Stimulated activated naive CD8-positive, alpha-beta T cell treated with anti-CD3 and anti-CD28 coated beads, Interleukin-15, Interleukin-2, amounts not matched to agents 100 U/mL and 50 U/mL, for 24 hours (primary cell): ENCODE data around the gene NAV2.

Experiments used
- ATAC-seq: fragments of 150-1000 bp; cut with Tn5 transposase; one replicate; pipeline ENCODE4 v1.10.0; 2021
- DNase-seq: peaks from one replicate; pipeline ENCODE4 v3.0.0; 2021

NAV2 gene

DNA sequence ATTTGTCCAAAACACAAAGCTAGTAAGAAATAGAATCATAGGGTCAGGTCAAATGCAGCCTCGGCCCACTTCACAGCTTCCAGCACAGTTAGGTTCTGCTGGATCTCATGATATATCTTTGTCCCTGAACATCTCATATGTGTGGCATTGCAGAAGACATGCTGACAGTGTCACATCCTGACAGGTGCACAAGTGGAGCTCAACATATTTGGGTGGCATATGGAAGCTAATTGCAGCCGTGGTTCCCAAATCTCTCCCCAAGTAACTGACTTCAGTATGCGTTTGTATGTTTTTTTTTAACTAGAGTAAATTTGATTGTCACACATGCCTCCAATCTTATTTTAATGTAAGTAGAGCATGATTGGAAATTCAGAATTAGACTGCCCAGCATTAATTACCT, 33.4 kb downstream of the NAV2 start:
- DNase-seq (no peak), ATAC-seq (no peak)

DNA sequence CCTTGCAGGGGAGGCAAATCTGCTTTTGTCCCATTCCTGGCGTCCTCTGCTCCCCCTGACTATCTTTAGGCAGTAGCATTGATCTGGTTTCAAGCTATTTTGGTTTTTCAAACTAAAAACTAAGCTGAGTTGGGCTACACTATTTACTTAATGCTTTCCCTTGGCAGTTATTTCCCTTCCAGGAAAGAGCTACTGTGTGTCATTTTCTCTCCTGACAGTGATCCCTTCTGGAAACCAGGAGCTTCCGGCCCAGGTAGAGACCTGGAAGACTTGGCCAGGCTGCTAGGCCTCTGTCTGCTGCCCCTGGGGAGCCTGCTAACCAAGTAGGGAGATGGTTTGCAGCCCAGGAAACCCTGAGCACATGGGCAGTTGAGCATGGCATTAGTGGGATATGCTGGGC, 35.0 kb downstream of the NAV2 start:
- no peak for ATAC-seq
- DNase-seq, result no peak

DNA sequence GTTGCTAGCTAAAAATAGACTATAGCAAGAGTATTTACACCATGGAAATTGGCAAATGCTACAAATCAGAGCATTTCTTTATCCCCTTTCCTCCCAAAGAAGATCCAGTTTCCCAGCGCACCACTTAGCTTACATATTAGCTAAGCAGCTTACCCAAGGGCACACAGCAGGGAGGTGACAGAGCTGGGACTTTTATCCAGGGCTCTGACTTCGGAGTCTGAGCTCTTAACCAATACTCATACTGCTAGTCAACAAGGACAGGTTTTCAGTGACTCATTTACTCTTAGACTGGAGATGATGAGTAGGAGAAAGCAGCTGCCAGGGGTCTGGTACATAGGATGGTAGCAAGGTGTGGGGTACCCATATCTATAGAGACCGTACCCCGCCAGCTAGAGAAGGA, 38.4 kb downstream of the NAV2 start:
- ATAC-seq, result no peak
- DNase-seq, result no peak

DNA sequence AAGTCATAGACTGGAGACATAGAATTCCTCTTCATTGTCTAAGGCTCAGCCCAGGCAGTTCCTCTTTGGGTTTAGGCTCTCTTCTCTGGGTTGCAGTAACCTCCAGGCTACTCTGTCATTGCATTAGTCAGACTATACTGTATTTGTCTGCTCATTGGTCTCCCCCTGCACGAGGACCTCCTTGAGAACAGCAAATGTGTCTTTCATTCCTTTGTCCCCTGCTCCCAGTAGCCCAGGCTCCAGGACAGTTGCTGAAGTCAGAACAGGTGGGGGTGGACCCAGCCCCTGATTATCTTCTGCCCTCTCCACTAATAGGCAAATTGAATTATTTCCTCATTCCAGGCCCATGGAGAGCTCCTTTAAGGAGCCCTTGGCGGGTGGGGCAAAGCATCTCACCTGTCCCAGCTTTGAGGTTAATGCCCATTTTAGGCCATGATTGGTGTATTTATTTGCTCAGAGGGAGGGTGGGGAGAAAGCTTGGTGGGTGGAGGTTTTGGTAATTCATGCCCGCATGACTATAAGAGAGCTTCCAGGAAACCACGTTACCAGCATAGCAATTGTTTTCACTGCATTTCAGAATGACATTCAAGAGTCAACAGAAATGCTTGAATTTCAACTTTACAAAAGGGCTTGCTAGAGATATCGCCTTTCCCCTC, 40.9 kb downstream of the NAV2 start:
- DNase-seq (no peak), ATAC-seq (no peak)

DNA sequence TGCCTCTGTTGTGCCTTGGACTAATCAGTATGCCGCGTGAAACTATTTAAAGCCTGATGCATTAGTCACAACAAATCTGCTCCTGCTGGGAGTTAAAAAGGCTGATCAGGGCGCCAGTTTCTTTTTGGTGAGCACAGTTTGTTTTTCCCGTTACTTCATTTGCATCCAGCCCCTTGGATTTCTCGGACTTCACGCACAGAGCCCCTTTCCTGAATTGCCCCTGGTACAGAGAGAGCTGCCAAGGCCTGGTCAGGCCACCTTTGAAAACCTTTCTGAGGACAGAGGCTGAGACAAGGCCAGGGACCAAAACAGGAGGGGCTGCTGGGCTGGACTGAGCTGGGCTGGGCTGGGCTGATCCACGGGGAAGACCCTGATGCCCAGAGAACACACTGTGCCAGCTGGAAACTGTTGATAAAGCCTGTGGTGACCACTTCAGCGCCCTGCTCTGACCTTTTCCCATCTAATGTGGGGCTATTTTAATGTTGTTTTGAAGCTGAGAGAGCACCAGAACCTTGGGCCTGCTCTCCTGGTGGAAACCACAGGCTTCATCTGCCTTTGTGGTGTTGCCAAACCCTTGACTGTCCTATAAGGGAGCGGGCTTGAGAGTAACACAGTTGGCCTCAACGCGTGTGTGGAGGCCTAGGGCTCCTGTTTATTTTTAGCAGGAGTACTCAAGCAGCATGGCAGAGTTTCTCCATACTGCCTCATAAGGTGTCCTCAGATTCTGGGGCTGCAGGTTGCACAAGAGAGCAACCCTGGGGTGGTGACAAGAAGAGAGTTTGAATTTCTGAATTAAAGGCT, 44.2 kb downstream of the NAV2 start:
- DNase-seq (no peak), ATAC-seq (no peak)

DNA sequence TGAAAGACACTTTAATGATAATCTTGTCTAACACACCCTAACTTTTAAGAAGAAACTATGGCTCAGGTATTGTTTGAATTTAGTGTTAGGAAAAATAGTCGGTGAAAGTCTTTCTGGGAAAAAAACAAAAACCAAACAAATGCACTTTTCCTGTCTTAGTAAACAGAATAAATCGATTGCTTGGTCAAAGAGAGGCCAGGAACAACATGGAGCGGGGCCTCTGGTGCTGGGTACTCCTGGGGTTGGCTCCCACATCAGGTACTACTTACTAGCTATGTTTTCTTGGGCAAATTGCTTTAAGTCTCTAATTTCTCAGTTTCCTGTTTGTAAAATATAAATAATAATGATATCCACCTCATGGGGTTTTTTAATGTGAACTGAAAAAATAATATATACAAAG, 46.8 kb downstream of the NAV2 start:
- DNase-seq (no peak), ATAC-seq (no peak)

DNA sequence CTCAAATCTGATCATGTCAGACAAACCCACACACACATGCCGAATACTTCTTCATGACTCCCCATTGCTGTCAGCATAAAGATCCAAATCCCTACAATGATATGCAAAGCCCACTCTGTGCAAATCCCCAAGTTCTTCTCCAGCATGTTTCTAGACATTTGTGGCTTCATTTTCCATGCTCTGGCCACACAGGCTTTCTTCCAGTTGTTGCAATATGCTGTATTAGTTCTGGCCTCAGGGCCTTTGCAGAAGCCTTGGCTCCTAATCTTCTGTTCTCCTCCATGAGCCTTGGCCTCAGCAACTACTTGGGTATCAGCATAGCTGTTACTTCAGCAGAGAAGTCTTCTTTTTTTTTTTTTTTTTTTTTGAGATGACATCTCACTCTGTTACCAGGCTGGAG, 49.6 kb downstream of the NAV2 start:
- ATAC-seq (no peak), DNase-seq (no peak)

DNA sequence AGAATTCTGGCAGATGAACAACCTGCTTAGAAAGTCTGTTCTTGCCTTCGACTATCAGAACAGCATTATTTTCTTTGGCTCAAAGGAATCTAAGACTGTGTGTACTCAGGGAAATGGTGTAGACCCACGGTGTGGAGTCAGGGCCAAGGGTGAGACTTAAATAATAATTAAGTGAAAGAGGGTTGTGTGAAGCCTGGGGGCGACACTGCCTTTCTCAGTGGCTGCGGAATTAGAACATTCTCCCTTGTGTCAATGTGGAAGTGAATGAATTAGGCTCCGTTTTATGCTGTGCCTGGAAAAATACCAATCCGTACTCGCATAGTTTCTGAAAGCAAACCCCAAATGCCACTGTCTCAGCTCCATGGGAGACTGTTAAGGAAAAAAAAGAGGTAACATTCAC, 50.7 kb downstream of the NAV2 start:
- no peak for ATAC-seq
- DNase-seq, result no peak

DNA sequence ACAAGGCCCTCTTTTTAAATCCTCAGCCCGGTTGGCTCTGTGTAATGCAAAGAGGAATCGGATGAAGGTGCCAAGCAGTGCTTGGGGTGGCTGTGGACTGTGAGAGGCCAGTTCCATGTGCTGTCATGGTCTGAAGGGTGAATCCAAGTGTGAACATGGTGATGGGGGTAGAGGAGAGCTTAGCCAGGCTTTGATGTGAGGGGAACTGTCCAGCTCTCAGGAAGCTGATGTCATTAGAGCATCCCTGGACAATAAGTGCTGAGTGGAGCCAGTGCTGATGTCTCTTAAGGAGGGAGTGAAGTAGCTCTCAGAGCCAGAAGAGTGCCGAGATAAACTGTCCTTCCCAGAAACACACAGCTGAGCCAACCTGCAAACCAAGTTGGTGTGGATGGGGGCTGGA, 53.6 kb downstream of the NAV2 start:
- no peak for ATAC-seq

DNA sequence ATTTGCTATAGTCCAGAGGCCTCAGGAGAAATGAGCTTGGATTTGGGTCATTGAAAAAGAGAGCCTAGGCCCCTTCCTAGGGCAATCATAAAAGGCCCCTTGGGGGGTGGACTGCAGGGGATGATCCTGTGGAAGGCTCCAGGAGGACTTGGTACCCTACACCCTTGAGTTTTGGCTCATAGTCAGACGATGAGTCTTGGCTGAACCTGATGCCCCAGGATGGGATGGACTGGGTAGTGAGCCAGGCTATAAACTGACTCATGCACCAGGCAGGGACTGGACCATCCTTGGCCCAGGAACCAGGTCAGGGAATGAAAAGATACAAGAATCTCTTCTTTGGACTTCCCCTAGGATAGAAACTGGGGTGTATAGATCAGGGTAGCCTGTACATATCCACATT, 54.2 kb downstream of the NAV2 start:
- ATAC-seq (no peak), DNase-seq (no peak)

More for the DNA sequence above, 53.6 kb downstream of the NAV2 start:
- no peak for DNase-seq

DNA sequence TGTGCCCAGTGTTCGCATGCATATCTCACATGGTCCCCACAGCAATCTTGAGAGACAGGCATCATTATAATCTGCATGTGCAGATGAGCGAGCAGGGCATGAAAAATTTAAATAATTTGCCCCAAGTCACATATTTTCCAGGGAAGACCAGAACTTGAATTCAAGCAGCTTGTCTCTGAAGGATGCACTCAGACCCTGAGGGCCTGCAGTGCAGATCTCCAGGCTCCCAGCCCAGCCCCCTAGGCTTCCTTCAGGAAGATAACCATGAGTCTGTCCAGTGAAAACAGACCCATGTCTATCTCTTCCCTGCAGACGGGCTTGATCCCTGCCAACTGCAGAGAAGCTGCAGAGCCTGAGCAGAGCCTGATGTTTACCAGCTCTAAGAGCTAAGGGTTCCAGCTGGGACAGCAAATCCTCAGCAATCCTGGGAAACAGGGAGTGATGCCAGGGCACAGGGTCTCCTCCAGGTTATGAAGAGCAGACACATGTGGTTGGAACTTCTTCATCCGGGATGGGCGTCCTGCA, 55.1 kb downstream of the NAV2 start:
- ATAC-seq, result no peak
- no peak for DNase-seq

DNA sequence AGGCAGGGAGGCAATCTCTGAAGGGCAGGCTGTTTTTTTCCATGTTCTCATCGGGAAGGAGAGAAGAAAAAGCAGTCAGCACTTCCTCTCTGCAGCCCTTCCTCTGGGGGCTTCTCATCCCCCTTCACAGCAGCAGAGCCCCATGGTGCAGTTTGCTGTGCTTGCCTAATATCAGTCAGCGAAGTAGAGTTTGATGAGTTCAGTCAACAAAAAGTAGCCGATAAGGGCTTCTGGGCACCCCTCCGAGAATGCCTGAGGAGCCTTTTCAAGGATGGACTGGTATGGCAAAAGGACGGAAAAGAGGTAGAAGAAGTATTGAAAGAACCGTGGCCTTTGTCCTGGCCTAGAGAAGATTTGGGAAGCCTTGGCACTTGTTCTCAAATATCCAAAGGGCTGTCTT, 55.6 kb downstream of the NAV2 start:
- ATAC-seq, result no peak

DNA sequence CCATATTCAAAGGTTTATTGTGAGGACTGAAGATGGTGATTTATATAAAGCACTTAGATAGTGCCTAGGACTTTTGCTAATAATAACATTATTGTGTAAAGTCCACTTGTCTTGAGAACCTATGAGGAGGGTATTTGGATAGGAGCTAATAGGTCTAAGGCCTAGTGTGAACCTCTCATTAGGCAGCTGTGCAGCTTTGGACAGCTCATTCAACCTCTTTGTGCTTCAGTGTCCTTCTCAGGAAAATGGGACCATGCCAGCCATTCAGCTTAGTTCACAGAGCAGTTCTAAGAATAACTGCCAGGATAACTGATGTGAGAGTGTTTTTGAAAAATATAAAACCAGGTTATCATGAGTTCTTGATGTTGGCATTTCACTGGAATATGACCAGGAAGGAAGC, 56.2 kb downstream of the NAV2 start:
- ATAC-seq (no peak), DNase-seq (no peak)

More for the DNA sequence above, 55.6 kb downstream of the NAV2 start:
- no peak for DNase-seq

DNA sequence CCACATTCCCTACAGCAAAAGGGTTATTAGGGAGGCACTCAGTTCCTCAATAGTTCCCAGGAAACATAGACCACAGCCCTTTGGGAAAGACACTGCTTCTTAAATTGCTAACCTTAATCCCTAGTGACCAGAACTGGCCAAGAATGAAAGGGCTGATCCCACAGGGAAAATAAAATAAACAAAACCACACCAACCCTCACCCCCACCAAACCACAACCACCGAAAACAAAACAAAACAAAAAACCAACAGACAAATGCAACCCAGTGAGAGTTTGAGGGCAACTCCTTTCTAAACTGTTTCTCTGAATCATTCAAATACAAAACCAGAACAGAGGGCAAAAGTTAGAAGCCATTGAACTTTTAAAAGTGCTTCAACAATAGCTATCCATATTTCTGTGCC, 57.2 kb downstream of the NAV2 start:
- ATAC-seq (no peak), DNase-seq (no peak)

DNA sequence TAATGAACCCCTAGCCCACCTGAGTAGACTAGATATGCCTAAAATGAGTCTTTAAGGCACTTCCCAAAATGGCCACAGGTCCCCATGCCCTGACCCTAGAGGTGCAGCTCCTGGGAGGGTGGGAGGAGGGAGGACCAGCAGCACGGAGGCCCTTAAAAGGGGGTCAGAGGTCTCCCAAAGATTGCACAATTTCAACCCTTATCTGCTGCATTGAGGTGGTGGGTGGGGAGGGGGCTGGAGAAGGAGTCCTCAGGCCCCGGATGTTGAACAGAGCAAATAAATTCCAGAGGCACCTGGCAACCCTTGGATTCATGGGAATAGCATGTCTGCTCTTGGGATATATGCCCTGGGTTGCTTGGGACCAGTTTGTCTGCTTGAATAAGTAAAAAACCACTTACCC, 57.6 kb downstream of the NAV2 start:
- DNase-seq (no peak), ATAC-seq (no peak)

DNA sequence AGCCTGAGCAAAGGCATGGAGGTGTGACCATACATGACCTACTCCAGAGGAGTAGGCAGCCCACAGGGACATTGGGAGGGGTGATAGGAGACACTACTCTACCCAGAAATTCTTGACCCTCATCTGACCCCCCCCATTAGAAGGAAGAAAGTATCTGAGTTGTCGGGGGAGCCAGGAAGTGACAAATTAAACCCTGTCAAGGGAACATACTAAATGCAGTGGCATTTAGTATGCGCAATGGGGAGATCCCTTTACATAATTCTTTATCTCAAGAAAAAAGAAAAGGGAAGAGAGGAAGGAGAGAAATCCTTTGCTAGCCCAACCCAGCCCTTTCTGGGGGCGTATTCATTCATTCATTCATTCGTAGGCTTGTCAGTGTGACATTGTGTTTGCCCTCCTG, 58.8 kb downstream of the NAV2 start:
- no peak for ATAC-seq
- no peak for DNase-seq

DNA sequence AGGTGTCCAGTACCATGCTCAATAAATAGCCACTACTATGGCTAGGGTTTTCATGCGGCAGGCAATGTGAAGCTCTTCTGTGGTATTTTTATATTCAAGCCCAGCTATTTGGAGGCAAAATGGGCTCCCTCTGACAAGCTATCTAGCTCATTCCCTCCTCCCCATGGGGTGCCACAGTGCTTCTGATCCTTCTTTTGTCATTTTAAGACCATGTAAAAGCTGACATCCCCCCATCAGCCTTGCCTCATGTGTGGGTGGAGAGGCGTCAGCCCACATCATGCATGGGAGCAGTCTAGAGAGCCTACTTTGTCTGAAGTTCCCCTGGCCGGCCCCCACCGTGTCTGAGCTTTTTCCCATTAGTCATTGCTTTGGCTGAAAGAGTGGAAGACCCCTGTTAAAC, 59.8 kb downstream of the NAV2 start:
- ATAC-seq (no peak), DNase-seq (no peak)

DNA sequence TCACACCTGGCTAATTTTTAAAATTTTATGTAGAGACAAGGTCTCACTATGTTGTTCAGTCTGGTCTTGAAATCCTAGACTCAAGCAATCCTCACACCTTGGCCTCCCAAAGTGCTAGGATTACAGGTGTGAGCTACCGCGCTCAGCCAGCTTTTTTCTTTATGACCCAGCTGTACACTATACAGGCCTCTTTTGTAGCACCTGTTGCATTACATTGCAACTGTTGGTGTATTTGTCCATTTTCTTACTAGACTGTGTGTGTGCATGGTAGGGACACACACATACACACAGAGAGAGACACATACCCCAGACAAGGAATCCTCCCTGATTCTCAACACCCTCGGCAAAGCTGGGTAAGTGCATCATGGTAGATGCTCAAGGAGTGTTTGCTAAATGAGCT, 61.7 kb downstream of the NAV2 start:
- DNase-seq, result no peak

DNA sequence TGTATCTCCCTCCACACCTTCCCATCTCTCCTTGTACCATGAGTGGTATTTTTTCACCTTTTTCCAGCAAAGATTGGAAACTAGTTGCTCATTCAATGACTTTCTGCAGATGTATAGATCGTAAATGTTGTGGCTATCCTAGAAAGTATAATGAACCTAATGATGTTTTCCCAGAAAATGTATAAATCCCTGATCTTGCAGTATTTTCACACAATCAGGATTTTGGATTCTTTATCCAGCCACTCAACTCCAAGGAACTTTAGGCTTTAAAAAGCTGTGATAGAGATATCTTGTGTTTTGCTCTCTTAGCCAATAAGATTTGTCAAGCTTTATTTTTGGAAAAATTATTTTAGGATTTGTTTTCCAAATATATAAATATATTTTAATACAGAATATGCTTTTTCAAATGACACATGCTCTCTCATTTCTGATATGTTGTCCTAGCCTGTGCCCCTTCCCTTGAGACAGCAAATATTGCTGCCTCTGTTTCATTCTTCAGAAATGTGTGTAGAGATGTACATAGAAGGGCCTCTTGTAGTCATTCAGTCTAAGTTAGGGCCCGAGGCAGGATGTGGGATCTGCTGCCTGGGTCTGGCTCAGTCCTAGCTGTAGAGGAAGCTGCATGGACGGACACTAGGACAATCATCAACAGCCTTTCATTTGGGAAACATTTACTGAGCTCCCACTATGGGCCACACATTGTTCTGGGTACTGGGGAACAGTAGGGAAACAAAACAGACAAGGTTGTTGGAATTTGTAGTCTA, 62.4 kb downstream of the NAV2 start:
- DNase-seq, result no peak
- ATAC-seq, result no peak

More for the DNA sequence above, 61.7 kb downstream of the NAV2 start:
- no peak for ATAC-seq

DNA sequence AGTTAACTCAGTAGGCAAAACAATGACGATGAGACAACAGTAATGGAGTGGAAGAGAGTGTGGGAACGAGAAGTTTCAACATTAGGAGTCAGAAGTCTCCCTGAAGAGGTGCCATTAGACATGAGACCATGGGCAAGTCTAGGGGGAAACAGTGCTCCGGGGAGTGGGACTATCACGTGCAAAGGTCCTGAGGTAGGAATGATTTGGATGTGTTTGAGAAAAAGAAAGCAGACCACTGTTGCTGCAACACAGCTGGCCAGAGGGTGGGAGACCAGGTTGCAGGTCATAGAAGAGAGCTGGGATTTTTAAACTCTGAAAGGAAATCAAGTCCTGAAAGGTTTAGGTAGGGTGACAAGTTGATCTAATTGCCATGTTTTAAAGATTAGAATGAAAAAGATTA, 63.0 kb downstream of the NAV2 start:
- ATAC-seq, result no peak

DNA sequence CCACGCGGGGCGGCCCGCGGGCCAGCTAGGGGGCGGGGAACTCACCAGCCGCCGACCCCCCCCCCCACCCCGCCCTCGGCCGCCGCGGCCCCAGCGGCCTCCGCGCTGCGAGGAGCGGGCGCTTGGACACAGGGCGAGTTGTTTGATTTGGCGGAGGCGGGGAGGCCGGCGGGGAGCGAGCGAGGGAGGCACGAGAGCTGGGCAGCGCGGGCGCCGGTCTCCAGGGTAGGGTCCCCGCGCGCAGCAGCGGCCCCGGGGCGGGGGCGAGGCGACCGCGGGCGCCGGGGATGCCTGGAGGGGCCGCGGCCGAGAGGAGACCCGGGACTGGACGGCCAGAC, 64.4 kb downstream of the NAV2 start:
- DNase-seq (no peak), ATAC-seq (no peak)

More for the DNA sequence above, 63.0 kb downstream of the NAV2 start:
- no peak for DNase-seq

DNA sequence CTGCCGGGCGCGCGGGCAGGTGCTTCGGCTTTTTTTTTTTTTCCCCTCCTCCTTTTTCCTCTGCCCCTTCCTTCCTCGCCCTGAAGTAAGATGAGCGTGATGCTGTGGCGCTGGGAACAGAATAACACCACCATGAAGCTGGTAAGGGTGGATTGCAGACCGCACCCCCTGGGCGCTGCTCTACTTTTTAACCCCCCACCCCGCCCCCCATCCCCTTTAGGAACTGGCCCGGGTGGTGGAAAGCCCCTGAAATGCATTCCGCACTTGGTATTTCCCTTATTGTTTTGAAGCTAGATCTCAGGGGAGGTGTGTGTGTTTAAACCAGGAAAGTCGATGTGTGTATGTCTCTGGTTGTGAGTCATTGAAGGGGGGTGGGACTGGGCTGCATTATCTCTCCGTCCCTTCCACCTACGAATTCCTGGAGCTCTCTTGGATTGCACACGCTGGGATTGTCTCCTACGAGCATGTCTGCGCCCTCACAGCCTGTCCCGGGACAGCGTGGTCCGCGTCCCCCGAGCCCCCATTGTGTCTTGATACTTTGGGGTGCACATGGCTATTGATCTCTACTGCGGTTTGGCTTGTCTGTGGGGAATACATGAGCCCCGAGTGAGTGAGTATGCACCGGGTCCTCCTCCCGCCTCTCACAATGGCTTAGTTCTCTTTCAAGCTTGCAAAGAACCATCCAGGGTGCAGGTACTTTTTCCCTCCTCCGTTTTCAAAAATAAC, 64.9 kb downstream of the NAV2 start:
- DNase-seq (peak; percentile 7), ATAC-seq (peak; percentile 65)
